Fibroblast of pulmonary artery (primary cell): ENCODE measurements around the gene COQ3.

Experiments used
- DNase-seq: peaks from one replicate; pipeline ENCODE4 v3.0.0-alpha.2; 2010; ENCODE audit warnings: low read depth
- H3K4me3 ChIP-seq: replicated peaks from 2 replicates; pipeline ENCODE4 v1.5.1; 2011; ENCODE audit warnings: low read depth, mild to moderate bottlenecking, control low read depth, low read length, moderate library complexity
- CTCF ChIP-seq: IDR thresholded peaks from 2 replicates; pipeline ENCODE4 v1.5.1; 2011; ENCODE audit warnings: mild to moderate bottlenecking, control low read depth, low read length, inconsistent platforms; ENCODE audit errors: missing control alignments

Gene COQ3

GRCh38 chr6:99348288-99349170 lies 45.5 kb downstream of the COQ3 start:
- DNase-seq, result no peak
- peak overlapping the region; percentile 54 for H3K4me3 ChIP-seq
- TF ChIP-seq CTCF, result no peak

GRCh38 chr6:99347804-99348203 lies 46.2 kb downstream of the COQ3 start:
- no peak for TF ChIP-seq CTCF
- no peak for DNase-seq

GRCh38 chr6:99346595-99346994 lies 47.4 kb downstream of the COQ3 start:
- no peak for DNase-seq
- TF ChIP-seq CTCF, result no peak
- H3K4me3 ChIP-seq, result no peak overlapping the region

More at GRCh38 chr6:99347804-99348203, 46.2 kb downstream of the COQ3 start:
- no peak overlapping the region for H3K4me3 ChIP-seq

- DNase-seq, result no peak
- H3K4me3 ChIP-seq, result no peak overlapping the region
- TF ChIP-seq CTCF, result no peak
These were observed 48.8 kb downstream of the COQ3 start for GRCh38 chr6:99345164-99345563.

DNA sequence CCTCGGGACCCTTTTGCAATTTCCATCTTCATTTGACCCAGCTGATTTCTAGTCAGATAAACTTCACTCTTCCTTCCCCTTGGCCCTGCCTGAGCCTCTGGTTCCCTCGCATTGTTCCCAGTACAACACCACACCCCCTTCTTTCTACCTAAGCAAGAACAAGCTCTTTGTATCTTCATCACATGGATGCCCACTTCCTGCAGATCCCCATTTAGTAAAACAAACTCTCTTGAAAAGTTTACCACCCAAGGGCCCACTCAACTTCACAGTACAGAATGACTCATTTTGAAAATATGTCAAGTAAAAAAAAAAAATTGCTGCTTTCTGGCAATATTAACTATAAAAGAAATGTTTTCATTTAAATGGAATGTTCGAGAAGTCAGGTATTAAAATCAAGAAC lies 49.7 kb downstream of the COQ3 start:
- H3K4me3 ChIP-seq, result no peak overlapping the region
- DNase-seq, result peak; percentile 41
- TF ChIP-seq CTCF, result no peak

GRCh38 chr6:99341862-99342455 lies 52.0 kb downstream of the COQ3 start:
- H3K4me3 ChIP-seq, result no peak overlapping the region
- TF ChIP-seq CTCF, result no peak
- no peak for DNase-seq
